WTC11 (cell line): ENCODE data around the gene ITPR2. TPM values are rescaled to one million over a fixed set of nuclear protein-coding genes. Genes with fewer than 3 reads are reported as not detected.

Experiments
- ATAC-seq: fragments of 200-7000 bp; cut with Tn5 transposase; 2 replicates; pipeline ENCODE4 v1.10.0; 2021; ENCODE audit warnings: mild to moderate bottlenecking, moderate library complexity
- CTCF ChIA-PET: fragments of 300-600 bp; sonication (Branson Sonifier 250); formaldehyde crosslinking; loops from one replicate; lab custom pipeline; 2021; ENCODE audit warnings: antibody characterized with exemption; lab: Charles Lee
- POLR2A ChIA-PET: fragments of 350-600 bp; sonication (Branson Sonifier 250); formaldehyde crosslinking; loops from one replicate; lab custom pipeline; 2021; ENCODE audit warnings: antibody characterized with exemption; lab: Charles Lee
- DNase-seq: peaks from one replicate; pipeline ENCODE4 v3.0.0; 2021; ENCODE audit warnings: low spot score
- H3K27ac Mint-ChIP-seq: 2 replicates; pipeline ENCODE4 v1.8.0; 2021; ENCODE audit warnings: mixed read lengths
- H3K27me3 Mint-ChIP-seq: 2 replicates; pipeline ENCODE4 v1.8.0; 2021; ENCODE audit warnings: low read depth, mild to moderate bottlenecking, moderate library complexity, mixed read lengths
- H3K36me3 Mint-ChIP-seq: 2 replicates; pipeline ENCODE4 v1.8.0; 2021; ENCODE audit warnings: mixed read lengths
- H3K4me1 Mint-ChIP-seq: 2 replicates; pipeline ENCODE4 v1.8.0; 2022; ENCODE audit warnings: mixed read lengths
- H3K4me3 Mint-ChIP-seq: 2 replicates; pipeline ENCODE4 v1.8.0; 2021; ENCODE audit warnings: mild to moderate bottlenecking, moderate library complexity, mixed read lengths
- H3K9me3 Mint-ChIP-seq: 2 replicates; pipeline ENCODE4 v1.8.0; 2021; ENCODE audit warnings: mixed read lengths
- ARID4B ChIP-seq: sonication (generic); formaldehyde crosslinking; IDR thresholded peaks from 2 replicates; pipeline ENCODE4 v1.8.0; 2023; ENCODE audit warnings: missing genetic modification reagents, mild to moderate bottlenecking, borderline replicate concordance
- ATF1 ChIP-seq: sonication (generic); formaldehyde crosslinking; IDR thresholded peaks from 2 replicates; pipeline ENCODE4 v1.8.1; 2023; ENCODE audit warnings: mild to moderate bottlenecking, moderate library complexity, missing genetic modification reagents
- CREB1 ChIP-seq: sonication (generic); formaldehyde crosslinking; IDR thresholded peaks from 2 replicates; pipeline ENCODE4 v1.8.0; 2023; ENCODE audit warnings: mild to moderate bottlenecking, missing genetic modification reagents
- E2F1 ChIP-seq: sonication (generic); formaldehyde crosslinking; IDR thresholded peaks from 2 replicates; pipeline ENCODE4 v1.8.0; 2022; ENCODE audit warnings: mild to moderate bottlenecking, missing genetic modification reagents
- ELF4 ChIP-seq: sonication (generic); formaldehyde crosslinking; IDR thresholded peaks from 2 replicates; pipeline ENCODE4 v1.8.1; 2022; ENCODE audit warnings: low read depth, mild to moderate bottlenecking, moderate library complexity, missing genetic modification reagents
- ESRRA ChIP-seq: sonication (generic); formaldehyde crosslinking; IDR thresholded peaks from 2 replicates; pipeline ENCODE4 v1.8.1; 2022; ENCODE audit warnings: mild to moderate bottlenecking, missing genetic modification reagents, borderline replicate concordance
- ETV6 ChIP-seq: sonication (generic); formaldehyde crosslinking; IDR thresholded peaks from 2 replicates; pipeline ENCODE4 v1.8.1; 2022; ENCODE audit warnings: mild to moderate bottlenecking, missing genetic modification reagents
- FOXJ3 ChIP-seq: sonication (generic); formaldehyde crosslinking; IDR thresholded peaks from 2 replicates; pipeline ENCODE4 v1.9.0; 2021; ENCODE audit warnings: missing genetic modification reagents, mild to moderate bottlenecking, borderline replicate concordance
- HMGXB4 ChIP-seq: sonication (generic); formaldehyde crosslinking; IDR thresholded peaks from 2 replicates; pipeline ENCODE4 v1.8.1; 2023; ENCODE audit warnings: mild to moderate bottlenecking, moderate library complexity, missing genetic modification reagents
- JUN ChIP-seq: sonication (generic); formaldehyde crosslinking; IDR thresholded peaks from 2 replicates; pipeline ENCODE4 v1.8.0; 2023; ENCODE audit warnings: mild to moderate bottlenecking, missing genetic modification reagents
- NR2C2 ChIP-seq: sonication (generic); formaldehyde crosslinking; IDR thresholded peaks from 2 replicates; pipeline ENCODE4 v1.8.0; 2022; ENCODE audit warnings: mild to moderate bottlenecking, missing genetic modification reagents
- RORB ChIP-seq: fragments of 250-450 bp; sonication (Bioruptor Pico); IDR thresholded peaks from 2 replicates; pipeline ENCODE4 v1.9.0; 2021; ENCODE audit warnings: mild to moderate bottlenecking
- TEAD4 ChIP-seq: sonication (generic); formaldehyde crosslinking; IDR thresholded peaks from 2 replicates; pipeline ENCODE4 v1.8.0; 2022; ENCODE audit warnings: mild to moderate bottlenecking, missing genetic modification reagents
- ZNF263 ChIP-seq: sonication (generic); formaldehyde crosslinking; IDR thresholded peaks from 2 replicates; pipeline ENCODE4 v1.8.1; 2022; ENCODE audit warnings: low read depth, mild to moderate bottlenecking, moderate library complexity, missing genetic modification reagents
- ZNF317 ChIP-seq: sonication (generic); formaldehyde crosslinking; IDR thresholded peaks from 2 replicates; pipeline ENCODE4 v1.8.1; 2023; ENCODE audit warnings: low read depth, mild to moderate bottlenecking, moderate library complexity, missing genetic modification reagents, borderline replicate concordance
- ZNF512 ChIP-seq: sonication (generic); formaldehyde crosslinking; IDR thresholded peaks from 2 replicates; pipeline ENCODE4 v1.8.1; 2022; ENCODE audit warnings: missing genetic modification reagents, borderline replicate concordance
- total RNA-seq: library from RNA; stranded (reverse); gene quantifications from 3 replicates; pipeline ENCODE4 v1.2.3, GENCODE V29; 2021

The ITPR2 gene
- total RNA-seq, 1 experiment from 2014 or later, result 50.7 TPM

GRCh38 chr12:26555139-26555538 is 277.9 kb downstream of the ITPR2 start (continued):
- TF ChIP-seq ESRRA (CRISPR knock-in tag), result no peak
- TF ChIP-seq RORB (CRISPR knock-in tag), result no peak
- no peak for TF ChIP-seq FOXJ3 (CRISPR knock-in tag)
- no peak for TF ChIP-seq ETV6 (CRISPR knock-in tag)
- no peak for TF ChIP-seq ZNF512 (CRISPR knock-in tag)
- no peak for TF ChIP-seq CREB1 (CRISPR knock-in tag)

GRCh38 chr12:26554332-26554731 is 278.7 kb downstream of the ITPR2 start:
- H3K4me1 Mint-ChIP-seq, result 0 out of 2 replicates have a peak, but pooled peaks cover 3% of the 10 kb centered on the region
- no peak for ATAC-seq
- CTCF ChIA-PET, result interaction anchor here (1.0 kb wide), 1 partner anchor 60 kb away, joined by 3 read pairs; no protein-coding TSS in a partner anchor

GRCh38 chr12:26551385-26551784 is 281.6 kb downstream of the ITPR2 start:
- POLR2A ChIA-PET, result no interaction called here
- H3K4me1 Mint-ChIP-seq, result no peaks in the 10 kb centered on the region
- no peak for TF ChIP-seq ZNF317 (CRISPR knock-in tag)
- TF ChIP-seq ESRRA (CRISPR knock-in tag), result no peak
- no peak for TF ChIP-seq ATF1 (CRISPR knock-in tag)
- TF ChIP-seq NR2C2, result no peak
- no peak for TF ChIP-seq JUN
- TF ChIP-seq TEAD4, result no peak
- no peak for TF ChIP-seq HMGXB4 (CRISPR knock-in tag)
- no peak for TF ChIP-seq ARID4B (CRISPR knock-in tag)
- TF ChIP-seq ELF4 (CRISPR knock-in tag), result no peak
- TF ChIP-seq ZNF263 (CRISPR knock-in tag), result no peak
- TF ChIP-seq, all 79 proteins: peak for 0
- Mint-ChIP-seq H3K4me3 (no peak overlapping the region), H3K9me3 (peaks cover 8% of the 10 kb centered on the region), H3K27ac (no peak overlapping the region), H3K27me3 (no peaks in the 10 kb centered on the region), H3K36me3 (peaks cover 20% of the 10 kb centered on the region)
- ATAC-seq (no peak), DNase-seq (no peak)
- CTCF ChIA-PET, result no interaction called here

More at GRCh38 chr12:26554332-26554731, 278.7 kb downstream of the ITPR2 start:
- no peak for DNase-seq
- POLR2A ChIA-PET, result no interaction called here
- no peaks in the 10 kb centered on the region for H3K9me3 Mint-ChIP-seq
- H3K27ac Mint-ChIP-seq, result no peak overlapping the region
- peaks cover 7% of the 10 kb centered on the region for H3K36me3 Mint-ChIP-seq
- no peak overlapping the region for H3K4me3 Mint-ChIP-seq
- no peak for TF ChIP-seq ATF1 (CRISPR knock-in tag)
- no peak for TF ChIP-seq FOXJ3 (CRISPR knock-in tag)
- no peak for TF ChIP-seq E2F1 (CRISPR knock-in tag)
- H3K27me3 Mint-ChIP-seq, result no peaks in the 10 kb centered on the region
